GM23248 (cell line): ENCODE measurements around the gene RCE1.

Experiments used
- EZH2 ChIP-seq: fragments of 200-600 bp; sonication (generic); IDR thresholded peaks from 2 replicates; pipeline ENCODE4 v1.6.1; 2018; ENCODE audit warnings: antibody characterized with exemption, mild to moderate bottlenecking; ENCODE audit not compliant: insufficient read depth, poor library complexity, severe bottlenecking
- EZH2phosphoT487 ChIP-seq: fragments of 200-600 bp; sonication (generic); IDR thresholded peaks from 2 replicates; pipeline ENCODE4 v1.6.1; 2018; ENCODE audit warnings: antibody characterized with exemption, moderate library complexity, mild to moderate bottlenecking, low read depth; ENCODE audit not compliant: insufficient read depth

DNA sequence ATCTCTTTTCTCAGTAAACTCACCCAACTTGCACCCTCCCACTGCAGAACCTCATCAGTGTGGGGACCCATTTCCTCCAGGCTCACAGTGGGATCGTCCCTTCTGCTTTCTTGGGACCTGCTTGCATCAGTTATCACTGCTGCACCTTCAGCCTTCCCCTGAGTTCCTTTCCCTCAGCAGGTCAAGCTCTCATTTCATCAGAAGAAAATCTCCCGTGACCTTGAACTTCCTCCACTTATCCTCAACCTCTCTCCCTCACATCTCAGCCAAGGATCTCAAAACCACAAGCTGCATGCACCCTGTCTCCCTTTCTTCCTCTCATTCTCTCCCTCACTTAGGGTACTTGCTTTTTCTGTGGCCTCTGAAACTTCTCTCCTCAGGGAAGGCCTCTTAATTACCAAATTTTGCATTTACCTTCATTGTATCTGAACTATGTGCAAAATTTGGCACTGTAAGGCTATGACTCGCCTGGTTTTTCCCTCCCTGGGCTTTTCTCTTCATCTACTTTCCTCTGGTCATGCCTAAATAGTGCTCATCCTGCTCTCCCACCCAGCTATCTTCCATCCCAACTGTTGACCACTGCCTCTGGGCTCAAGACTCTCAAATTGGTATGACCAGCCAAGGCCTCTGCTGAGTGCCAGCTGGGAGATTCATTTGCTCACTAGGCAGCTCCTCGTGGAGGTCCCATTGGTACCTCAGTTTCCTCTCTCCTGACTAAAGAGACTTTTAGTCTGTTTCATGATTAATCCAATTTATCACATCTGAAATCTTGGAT, 2.7 kb upstream of the RCE1 start:
- TF ChIP-seq EZH2 (no peak), EZH2phosphoT487 (no peak)
